ENCODE results near the gene CYFIP1. TPM values are rescaled to one million over a fixed set of nuclear protein-coding genes. Genes with fewer than 3 reads are reported as not detected.

The CYFIP1 gene
- total RNA-seq, 1 experiment from 2014 or later: 79.2 TPM

DNA sequence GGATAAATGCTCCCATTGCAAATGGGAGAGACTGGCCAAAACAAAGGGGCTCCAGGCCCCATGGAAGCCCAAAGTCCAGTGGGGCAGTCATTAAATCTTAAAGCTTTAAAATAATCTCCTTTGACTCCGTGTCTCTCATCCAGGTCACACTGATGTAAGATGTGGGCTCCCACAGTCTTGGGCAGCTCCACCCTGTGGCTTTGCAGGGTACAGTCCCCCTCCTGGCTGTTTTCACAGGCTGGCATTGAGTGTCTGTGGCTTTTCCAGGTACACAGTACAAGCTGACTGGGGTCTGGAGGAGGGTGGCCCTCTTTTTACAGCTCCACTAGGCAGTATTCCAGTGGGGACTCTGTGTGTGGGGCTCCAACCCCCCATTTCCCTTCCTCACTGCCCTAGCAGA, 95.8 kb downstream of the CYFIP1 start (continued):
- TF ChIP-seq, protein P1, sequence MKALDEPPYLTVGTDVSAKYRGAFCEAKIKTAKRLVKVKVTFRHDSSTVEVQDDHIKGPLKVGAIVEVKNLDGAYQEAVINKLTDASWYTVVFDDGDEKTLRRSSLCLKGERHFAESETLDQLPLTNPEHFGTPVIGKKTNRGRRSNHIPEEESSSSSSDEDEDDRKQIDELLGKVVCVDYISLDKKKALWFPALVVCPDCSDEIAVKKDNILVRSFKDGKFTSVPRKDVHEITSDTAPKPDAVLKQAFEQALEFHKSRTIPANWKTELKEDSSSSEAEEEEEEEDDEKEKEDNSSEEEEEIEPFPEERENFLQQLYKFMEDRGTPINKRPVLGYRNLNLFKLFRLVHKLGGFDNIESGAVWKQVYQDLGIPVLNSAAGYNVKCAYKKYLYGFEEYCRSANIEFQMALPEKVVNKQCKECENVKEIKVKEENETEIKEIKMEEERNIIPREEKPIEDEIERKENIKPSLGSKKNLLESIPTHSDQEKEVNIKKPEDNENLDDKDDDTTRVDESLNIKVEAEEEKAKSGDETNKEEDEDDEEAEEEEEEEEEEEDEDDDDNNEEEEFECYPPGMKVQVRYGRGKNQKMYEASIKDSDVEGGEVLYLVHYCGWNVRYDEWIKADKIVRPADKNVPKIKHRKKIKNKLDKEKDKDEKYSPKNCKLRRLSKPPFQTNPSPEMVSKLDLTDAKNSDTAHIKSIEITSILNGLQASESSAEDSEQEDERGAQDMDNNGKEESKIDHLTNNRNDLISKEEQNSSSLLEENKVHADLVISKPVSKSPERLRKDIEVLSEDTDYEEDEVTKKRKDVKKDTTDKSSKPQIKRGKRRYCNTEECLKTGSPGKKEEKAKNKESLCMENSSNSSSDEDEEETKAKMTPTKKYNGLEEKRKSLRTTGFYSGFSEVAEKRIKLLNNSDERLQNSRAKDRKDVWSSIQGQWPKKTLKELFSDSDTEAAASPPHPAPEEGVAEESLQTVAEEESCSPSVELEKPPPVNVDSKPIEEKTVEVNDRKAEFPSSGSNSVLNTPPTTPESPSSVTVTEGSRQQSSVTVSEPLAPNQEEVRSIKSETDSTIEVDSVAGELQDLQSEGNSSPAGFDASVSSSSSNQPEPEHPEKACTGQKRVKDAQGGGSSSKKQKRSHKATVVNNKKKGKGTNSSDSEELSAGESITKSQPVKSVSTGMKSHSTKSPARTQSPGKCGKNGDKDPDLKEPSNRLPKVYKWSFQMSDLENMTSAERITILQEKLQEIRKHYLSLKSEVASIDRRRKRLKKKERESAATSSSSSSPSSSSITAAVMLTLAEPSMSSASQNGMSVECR (CRISPR knock-in tag; IDR thresholded peaks at IDR 0.05; ENCODE audit: borderline replicate concordance): no peak
- no peak for TF ChIP-seq IRF2 (CRISPR knock-in tag; IDR thresholded peaks at IDR 0.05; ENCODE audit: borderline replicate concordance, low read depth)
- no peak for TF ChIP-seq ATF1 (CRISPR knock-in tag; IDR thresholded peaks at IDR 0.05)
- no peak for TF ChIP-seq CREM (CRISPR knock-in tag; IDR thresholded peaks at IDR 0.05)
- TF ChIP-seq GRHL2 (CRISPR knock-in tag; IDR thresholded peaks at IDR 0.05; ENCODE audit: insufficient replicate concordance, severe bottlenecking): no peak

DNA sequence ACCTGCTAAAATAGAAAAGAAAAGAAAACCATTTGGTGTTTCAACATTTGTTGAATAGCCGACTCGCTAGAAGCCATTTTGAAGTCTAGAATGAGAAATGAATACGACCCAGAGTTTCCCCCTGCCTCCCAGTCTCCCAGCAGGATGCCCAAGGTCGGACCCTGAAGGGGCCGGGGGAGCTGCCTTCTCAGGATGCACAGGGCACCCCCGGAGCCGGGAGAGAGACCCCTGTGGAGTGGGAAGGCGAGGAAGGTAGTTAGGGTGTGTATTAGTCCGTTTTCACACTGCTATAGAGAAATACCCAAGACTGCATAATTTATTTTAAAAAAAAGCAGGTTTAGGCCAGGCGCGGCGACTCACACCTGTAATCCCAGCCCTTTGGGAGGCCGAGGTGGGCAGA, 97.0 kb downstream of the CYFIP1 start:
- DNase-seq (ENCODE audit: low spot score): no peak
- CTCF ChIA-PET: interaction anchor here (1.1 to 2.1 kb wide), 2 partner anchors 77 to 82 kb away, joined by 3 to 6 read pairs; no protein-coding TSS in a partner anchor
- ATAC-seq: no peak
- TF ChIP-seq IRF2 (CRISPR knock-in tag; IDR thresholded peaks at IDR 0.05; ENCODE audit: borderline replicate concordance, low read depth): no peak
- TF ChIP-seq, protein P2, sequence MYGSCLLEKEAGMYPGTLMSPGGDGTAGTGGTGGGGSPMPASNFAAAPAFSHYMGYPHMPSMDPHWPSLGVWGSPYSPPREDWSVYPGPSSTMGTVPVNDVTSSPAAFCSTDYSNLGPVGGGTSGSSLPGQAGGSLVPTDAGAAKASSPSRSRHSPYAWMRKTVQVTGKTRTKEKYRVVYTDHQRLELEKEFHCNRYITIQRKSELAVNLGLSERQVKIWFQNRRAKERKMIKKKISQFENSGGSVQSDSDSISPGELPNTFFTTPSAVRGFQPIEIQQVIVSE (CRISPR knock-in tag; IDR thresholded peaks at IDR 0.05; ENCODE audit: borderline replicate concordance): no peak
- no peak for TF ChIP-seq ZNF232 (CRISPR knock-in tag; IDR thresholded peaks at IDR 0.05)
- no peak for TF ChIP-seq SOX15 (CRISPR knock-in tag; IDR thresholded peaks at IDR 0.05)
- TF ChIP-seq, protein P3, sequence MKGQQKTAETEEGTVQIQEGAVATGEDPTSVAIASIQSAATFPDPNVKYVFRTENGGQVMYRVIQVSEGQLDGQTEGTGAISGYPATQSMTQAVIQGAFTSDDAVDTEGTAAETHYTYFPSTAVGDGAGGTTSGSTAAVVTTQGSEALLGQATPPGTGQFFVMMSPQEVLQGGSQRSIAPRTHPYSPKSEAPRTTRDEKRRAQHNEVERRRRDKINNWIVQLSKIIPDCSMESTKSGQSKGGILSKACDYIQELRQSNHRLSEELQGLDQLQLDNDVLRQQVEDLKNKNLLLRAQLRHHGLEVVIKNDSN (CRISPR knock-in tag; IDR thresholded peaks at IDR 0.05): no peak
- TF ChIP-seq, protein P4, sequence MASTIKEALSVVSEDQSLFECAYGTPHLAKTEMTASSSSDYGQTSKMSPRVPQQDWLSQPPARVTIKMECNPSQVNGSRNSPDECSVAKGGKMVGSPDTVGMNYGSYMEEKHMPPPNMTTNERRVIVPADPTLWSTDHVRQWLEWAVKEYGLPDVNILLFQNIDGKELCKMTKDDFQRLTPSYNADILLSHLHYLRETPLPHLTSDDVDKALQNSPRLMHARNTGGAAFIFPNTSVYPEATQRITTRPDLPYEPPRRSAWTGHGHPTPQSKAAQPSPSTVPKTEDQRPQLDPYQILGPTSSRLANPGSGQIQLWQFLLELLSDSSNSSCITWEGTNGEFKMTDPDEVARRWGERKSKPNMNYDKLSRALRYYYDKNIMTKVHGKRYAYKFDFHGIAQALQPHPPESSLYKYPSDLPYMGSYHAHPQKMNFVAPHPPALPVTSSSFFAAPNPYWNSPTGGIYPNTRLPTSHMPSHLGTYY (CRISPR knock-in tag; IDR thresholded peaks at IDR 0.05): no peak
- TF ChIP-seq ZNF396 (CRISPR knock-in tag; IDR thresholded peaks at IDR 0.05; ENCODE audit: borderline replicate concordance): no peak
- TF ChIP-seq SMAD4 (CRISPR knock-in tag; IDR thresholded peaks at IDR 0.05): no peak
- no peak for TF ChIP-seq TP53 (CRISPR knock-in tag; IDR thresholded peaks at IDR 0.05)
- TF ChIP-seq, protein P5, sequence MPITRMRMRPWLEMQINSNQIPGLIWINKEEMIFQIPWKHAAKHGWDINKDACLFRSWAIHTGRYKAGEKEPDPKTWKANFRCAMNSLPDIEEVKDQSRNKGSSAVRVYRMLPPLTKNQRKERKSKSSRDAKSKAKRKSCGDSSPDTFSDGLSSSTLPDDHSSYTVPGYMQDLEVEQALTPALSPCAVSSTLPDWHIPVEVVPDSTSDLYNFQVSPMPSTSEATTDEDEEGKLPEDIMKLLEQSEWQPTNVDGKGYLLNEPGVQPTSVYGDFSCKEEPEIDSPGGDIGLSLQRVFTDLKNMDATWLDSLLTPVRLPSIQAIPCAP (CRISPR knock-in tag; IDR thresholded peaks at IDR 0.05): no peak
- TF ChIP-seq, protein P6, sequence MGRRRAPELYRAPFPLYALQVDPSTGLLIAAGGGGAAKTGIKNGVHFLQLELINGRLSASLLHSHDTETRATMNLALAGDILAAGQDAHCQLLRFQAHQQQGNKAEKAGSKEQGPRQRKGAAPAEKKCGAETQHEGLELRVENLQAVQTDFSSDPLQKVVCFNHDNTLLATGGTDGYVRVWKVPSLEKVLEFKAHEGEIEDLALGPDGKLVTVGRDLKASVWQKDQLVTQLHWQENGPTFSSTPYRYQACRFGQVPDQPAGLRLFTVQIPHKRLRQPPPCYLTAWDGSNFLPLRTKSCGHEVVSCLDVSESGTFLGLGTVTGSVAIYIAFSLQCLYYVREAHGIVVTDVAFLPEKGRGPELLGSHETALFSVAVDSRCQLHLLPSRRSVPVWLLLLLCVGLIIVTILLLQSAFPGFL (CRISPR knock-in tag; IDR thresholded peaks at IDR 0.05; ENCODE audit: borderline replicate concordance): no peak
- TF ChIP-seq CREB1 (CRISPR knock-in tag; IDR thresholded peaks at IDR 0.05): no peak
- TF ChIP-seq FOXP1 (CRISPR knock-in tag; IDR thresholded peaks at IDR 0.05; ENCODE audit: borderline replicate concordance): no peak
- TF ChIP-seq, protein P7, sequence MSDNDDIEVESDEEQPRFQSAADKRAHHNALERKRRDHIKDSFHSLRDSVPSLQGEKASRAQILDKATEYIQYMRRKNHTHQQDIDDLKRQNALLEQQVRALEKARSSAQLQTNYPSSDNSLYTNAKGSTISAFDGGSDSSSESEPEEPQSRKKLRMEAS (CRISPR knock-in tag; IDR thresholded peaks at IDR 0.05): no peak
- TF ChIP-seq, protein P8, sequence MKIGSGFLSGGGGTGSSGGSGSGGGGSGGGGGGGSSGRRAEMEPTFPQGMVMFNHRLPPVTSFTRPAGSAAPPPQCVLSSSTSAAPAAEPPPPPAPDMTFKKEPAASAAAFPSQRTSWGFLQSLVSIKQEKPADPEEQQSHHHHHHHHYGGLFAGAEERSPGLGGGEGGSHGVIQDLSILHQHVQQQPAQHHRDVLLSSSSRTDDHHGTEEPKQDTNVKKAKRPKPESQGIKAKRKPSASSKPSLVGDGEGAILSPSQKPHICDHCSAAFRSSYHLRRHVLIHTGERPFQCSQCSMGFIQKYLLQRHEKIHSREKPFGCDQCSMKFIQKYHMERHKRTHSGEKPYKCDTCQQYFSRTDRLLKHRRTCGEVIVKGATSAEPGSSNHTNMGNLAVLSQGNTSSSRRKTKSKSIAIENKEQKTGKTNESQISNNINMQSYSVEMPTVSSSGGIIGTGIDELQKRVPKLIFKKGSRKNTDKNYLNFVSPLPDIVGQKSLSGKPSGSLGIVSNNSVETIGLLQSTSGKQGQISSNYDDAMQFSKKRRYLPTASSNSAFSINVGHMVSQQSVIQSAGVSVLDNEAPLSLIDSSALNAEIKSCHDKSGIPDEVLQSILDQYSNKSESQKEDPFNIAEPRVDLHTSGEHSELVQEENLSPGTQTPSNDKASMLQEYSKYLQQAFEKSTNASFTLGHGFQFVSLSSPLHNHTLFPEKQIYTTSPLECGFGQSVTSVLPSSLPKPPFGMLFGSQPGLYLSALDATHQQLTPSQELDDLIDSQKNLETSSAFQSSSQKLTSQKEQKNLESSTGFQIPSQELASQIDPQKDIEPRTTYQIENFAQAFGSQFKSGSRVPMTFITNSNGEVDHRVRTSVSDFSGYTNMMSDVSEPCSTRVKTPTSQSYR (CRISPR knock-in tag; IDR thresholded peaks at IDR 0.05): no peak
- TF ChIP-seq ZNF671 (CRISPR knock-in tag; IDR thresholded peaks at IDR 0.05): no peak
- TF ChIP-seq CREM (CRISPR knock-in tag; IDR thresholded peaks at IDR 0.05): no peak
- Mint-ChIP-seq H3K9me3 (no peaks in the 10 kb centered on the region), H3K27me3 (ENCODE audit: low read depth) (no peaks in the 10 kb centered on the region), H3K36me3 (peaks cover 34% of the 10 kb centered on the region), H3K4me3 (no peak overlapping the region), H3K4me1 (peaks cover 9% of the 10 kb centered on the region), H3K27ac (no peak overlapping the region)
- POLR2A ChIA-PET: no interaction called here

Measured in WTC11 (cell line).